Esophagus mucosa (tissue), 1 donor: ENCODE data around the gene ADRM1. TPM values are rescaled to one million over a fixed set of nuclear protein-coding genes. Genes with fewer than 3 reads are reported as not detected.

Experiments
- ATAC-seq: fragments of 200-7000 bp; cut with Tn5 transposase; one replicate; pipeline ENCODE4 v1.9.1; 2020
- total RNA-seq: library from RNA; stranded (reverse); gene quantifications from one replicate; pipeline ENCODE4 v1.2.4, GENCODE V29; 2023
- donor health status: DM: yes; HTN: yes; CAD: no.

The ADRM1 gene
- total RNA-seq, 1 donor from 2014 or later = 76.1 TPM

DNA sequence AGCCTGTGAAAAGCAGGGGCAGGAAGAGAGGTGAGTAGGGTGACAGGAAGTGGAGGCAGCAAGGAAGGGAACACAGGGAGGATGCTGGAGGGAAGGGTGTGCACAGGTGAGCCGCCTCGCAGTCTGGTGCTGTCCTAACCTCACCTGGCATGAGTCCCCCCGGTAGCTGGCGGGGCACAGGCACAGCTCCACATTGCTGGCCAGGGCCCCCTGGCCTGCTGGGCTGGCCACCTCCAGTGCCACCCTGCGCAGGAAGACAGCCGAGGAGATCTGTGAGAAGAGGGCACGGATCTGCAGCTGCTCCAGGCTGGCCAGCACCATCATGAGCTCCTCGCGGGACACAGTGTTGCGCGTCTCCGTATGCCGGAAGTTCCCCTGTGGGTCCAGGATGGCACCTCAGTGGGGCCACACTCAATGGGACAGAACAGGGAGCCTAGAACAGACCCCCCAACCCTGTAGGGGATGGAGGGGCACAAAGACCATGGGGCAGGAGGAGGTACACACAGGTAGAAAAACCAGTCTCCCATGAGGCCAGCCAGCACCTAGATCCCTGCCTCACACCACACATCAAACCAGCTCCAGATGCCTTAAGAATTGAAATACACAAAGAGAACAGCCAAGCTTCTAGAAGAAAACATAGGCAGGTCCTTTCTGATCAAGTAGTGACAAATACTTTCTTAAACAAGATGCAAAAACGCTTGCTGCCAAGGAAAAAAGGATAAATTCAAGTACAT lies 22.5 kb downstream of the ADRM1 start:
- no peak for ATAC-seq

GRCh38 chr20:62326559-62326958 lies 23.8 kb downstream of the ADRM1 start:
- no peak for ATAC-seq

GRCh38 chr20:62326959-62327725 lies 24.3 kb downstream of the ADRM1 start:
- ATAC-seq = no peak

DNA sequence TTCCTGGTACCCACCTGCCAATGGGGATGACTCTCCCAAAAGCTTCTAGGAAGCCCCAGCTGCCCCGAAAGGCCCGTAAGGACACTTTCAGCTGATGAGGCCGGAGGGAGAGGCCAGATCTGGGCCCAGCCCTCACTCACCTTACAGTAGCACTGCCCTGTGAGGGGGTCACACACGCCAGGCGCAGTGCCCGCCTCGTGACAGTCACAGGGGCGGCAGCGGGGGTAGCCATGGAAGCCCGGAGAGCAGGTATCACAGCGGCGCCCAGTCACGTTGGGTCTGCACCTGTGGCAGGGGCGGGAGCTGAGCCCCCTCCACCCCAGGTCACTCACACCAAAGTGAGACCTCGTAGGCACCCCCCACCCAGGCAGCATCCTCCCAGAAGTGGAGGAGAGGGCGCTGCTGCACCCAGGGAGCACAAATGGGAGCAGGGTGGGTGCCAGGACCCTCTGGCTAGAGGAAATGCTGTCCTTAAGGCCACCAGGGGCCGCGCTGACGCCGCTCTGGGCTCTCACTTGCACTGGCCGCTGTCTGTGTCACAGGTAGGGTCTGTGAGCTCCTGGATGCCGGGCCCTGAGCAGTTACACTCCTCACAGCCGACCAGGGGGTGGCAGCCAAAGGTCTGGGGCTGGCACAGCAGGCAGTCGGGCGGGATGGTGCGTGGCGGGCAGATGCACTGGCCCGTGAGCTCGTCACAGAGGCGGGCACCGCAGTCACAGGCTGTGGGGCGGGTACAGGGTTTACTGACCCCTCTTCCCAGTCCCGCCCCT lies 25.1 kb downstream of the ADRM1 start:
- ATAC-seq = no peak

GRCh38 chr20:62328684-62329388 lies 26.0 kb downstream of the ADRM1 start:
- no peak for ATAC-seq

GRCh38 chr20:62329389-62330377 lies 26.9 kb downstream of the ADRM1 start:
- no peak for ATAC-seq

GRCh38 chr20:62330576-62331317 lies 27.9 kb downstream of the ADRM1 start:
- peak; percentile 81 for ATAC-seq

DNA sequence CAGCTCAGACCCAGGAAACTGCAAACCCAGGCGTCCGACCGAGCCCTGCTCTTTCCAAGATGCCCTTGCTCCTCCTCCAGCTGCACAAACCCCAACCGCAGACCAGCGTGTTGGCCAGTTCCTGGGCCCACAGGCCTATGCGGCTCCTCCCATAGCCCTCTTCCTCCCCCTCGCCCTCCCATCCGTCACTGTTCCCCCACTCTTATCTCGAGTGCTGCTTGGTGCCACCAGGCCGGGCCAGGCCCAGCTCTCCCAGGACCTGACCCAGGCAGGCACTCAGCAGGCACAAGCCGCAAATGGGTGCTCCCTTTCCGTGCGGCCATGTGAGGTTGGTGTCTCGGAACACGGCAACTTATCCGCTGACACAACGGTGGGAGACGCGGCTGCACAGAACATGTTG lies 28.6 kb downstream of the ADRM1 start:
- ATAC-seq = no peak

DNA sequence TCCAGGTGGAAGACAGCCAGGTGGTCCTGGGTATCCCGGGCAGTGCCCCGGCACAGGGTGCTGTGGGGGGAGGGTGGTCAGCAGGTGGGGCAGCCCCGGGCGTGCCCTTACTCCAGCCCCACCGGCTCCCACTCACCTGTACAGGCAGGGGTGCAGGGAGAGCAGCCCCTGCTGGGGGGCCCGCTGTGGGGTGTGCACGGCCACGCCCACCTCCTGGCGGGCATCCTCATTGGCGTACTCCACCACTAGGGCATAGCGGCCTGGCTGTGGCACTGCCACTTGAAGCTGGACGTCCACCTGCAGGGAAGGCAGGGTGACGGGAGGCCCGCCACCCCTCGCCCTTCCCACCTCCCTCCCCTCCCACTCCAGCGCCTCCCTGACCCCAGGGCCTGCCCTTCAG lies 29.6 kb downstream of the ADRM1 start:
- ATAC-seq = no peak

GRCh38 chr20:62332989-62333819 lies 30.4 kb downstream of the ADRM1 start:
- ATAC-seq = no peak

- no peak for ATAC-seq
Observed at GRCh38 chr20:62333820-62334595, 31.2 kb downstream of the ADRM1 start.

DNA sequence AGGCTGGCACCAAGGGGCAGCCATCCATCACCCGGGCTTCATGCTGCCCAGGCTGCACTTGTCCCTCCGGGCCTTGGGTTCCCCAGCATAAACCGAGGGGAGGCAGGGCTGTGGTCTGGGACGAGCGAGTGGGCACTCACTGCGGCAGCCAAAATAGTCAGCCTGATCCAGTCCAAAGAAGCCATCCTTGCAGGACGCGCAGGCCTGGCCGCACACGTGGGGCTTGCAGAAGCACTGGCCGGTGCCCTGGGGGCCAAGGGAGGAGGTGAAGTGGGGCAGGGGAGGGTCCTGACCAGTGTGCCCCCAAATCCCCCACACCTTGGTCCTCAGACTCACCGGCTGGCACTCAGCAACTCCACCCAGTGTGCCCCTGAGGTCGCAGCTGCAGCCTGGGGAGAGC lies 32.1 kb downstream of the ADRM1 start:
- ATAC-seq = no peak

- ATAC-seq = no peak
Observed at GRCh38 chr20:62335532-62335931, 32.7 kb downstream of the ADRM1 start.

DNA sequence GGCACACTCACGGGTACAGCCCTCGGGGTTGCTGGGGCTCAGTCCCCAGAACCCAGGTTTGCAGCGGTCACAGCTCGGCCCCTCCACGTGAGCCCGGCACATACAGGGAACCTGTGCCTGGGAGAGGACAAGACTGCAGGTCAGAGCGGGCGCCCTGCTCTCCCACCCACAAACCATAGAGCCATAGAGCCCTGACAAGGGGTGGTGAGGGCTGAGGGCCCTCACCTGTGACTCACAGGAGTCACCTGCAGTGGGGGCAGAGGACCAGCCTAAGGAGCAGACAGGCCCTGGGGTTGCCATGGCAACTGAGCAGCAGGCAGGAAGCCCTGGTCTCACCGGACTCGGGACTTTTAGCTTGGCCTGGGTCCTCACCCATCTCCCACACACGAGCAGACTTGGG lies 33.5 kb downstream of the ADRM1 start:
- no peak for ATAC-seq

DNA sequence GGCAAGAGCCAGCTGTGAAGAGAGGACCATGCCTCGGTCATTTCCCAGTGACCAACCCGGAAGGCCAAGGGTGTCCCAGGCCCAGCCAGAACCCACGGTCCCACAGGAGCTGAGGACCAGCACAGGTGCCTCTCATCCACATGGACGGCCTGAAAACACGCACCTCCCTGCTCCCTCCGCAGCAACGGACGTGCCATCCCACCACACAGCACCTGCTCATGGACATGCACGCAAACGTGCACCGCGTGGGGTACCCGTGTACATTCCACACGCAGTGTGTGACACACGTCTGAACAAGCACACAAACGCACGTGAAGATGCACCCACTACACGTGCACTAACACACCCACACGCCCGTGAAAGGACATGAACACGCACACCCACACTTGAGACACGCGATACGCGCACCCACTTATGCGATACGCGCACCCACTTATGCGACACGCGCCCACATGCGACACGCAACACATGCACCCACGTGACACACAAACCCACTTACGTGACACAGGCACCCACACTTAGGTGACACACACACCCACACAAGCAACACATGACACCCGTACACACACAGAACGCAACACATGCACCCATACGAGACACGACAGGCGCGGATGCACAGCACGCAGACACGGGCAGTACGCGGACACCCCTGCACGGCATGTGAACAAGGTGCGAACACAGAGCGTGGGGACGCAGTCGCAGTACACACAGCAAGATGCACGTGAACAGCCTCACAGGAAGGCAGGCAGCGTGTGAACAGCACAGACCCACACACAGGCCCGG lies 34.2 kb downstream of the ADRM1 start:
- no peak for ATAC-seq

GRCh38 chr20:62337558-62338293 lies 34.9 kb downstream of the ADRM1 start:
- ATAC-seq = peak; percentile 47

DNA sequence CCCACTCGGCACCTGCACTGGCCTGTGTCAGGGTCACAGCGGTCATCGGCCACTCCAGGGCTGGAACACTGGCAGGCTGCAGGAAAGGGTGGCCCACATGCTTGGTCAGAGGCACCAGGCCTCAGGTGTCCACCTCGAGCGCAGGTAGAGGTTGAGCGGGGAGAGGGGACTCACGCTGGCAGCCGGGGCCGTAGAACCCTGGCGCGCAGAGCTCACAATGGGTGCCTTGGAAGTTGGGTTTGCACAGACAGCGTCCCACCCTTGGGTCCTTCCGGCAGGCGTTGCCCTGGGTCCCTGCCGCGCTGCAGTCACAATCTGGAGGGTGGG lies 35.5 kb downstream of the ADRM1 start:
- no peak for ATAC-seq

- ATAC-seq = no peak
Observed at GRCh38 chr20:62339647-62340062, 36.9 kb downstream of the ADRM1 start.
